ENCODE measurements around the gene RNF31.

GRCh38 chr14:24182110-24182882 lies 35.0 kb downstream of the RNF31 start:
- TF ChIP-seq GATA2 (IDR thresholded peaks at IDR 0.05; ENCODE audit: low read depth, low read length) (no peak), GATA3 (IDR thresholded peaks at IDR 0.05; ENCODE audit: low read depth, low read length) (no peak)

Measured in SH-SY5Y (cell line).